Measurements from ENCODE around the gene TOLLIP. TPM values are rescaled to one million over a fixed set of nuclear protein-coding genes. Genes with fewer than 3 reads are reported as not detected.

The TOLLIP gene
- total RNA-seq, 1 donor from 2014 or later = 67.5 TPM

DNA sequence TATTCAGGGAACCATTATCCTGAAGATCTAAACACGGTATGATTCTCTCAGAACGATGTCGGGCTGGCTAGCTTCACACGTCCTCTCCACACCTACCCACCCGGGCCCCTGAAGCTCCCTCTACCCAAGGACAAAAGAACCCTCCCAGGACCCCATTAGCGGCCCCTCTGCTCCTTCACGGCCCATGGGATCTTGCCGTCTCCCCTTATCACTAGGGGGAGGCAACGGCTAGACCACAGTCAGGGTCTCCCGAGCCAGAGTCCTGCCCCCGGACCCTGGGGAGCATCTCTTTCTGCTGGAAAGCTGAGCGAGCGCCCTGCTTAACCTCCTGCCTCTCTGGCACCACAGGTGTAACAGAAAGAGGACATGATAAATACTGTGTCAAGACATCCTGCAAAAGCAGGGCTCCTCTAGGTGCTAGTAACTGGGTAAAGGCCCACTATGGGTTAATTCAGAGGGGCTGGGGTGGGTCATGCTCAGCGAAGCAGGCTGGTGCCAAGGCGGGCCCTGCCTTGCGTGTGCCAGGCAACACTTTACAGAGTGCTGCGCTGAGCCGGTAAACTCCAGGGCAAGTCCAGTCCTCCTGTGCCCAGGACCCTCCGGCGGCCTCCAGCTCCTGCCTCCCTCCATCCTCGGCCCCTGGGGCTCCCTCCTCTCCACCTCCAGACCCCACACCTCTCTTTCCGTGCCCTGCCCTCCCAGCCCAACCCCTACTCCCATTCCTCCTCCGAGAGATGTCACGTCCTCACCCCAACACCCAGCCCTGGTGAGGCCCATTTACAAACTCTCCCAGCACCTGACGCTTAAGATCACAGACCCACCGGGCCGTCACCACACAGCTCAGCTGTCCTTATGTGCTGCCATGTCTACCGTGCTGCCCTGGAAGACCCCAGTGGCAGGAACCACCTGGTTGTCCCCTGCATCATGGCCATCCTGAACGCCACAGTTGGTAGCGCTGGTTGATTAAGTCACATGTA is 3.0 kb downstream of the TOLLIP start:
- Mint-ChIP-seq H3K4me1 (ENCODE audit: low read depth, unreplicated experiment) (peaks cover 11% of the 10 kb centered on the region), H3K27me3 (ENCODE audit: unreplicated experiment) (peaks cover 3% of the 10 kb centered on the region)

DNA sequence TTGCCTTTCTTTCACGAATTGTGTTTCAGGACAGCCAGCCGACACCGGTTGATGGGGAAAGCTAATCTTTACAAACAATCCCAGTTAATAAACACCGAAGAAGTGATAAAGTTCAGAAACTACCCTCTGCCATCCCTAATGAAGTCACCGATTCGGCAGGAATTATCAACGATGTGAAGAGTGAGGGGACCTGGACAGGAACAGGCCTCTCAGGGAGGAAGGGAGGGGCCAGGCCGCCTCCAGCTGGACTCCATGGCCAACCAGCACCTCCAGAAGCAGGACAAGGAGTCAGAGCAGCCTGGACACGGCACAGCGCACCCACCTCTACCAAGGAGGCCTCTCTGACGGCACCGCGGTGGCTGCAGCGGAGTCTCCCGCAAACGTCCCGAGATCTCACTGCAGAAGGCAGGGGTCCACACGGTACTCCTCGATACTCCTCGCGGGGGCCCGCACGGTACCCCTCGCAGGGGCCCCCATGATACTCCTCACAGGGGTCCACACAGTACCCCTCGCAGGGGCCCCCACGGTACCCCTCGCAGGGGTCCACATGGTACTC is 3.9 kb downstream of the TOLLIP start:
- TF ChIP-seq, protein P1, sequence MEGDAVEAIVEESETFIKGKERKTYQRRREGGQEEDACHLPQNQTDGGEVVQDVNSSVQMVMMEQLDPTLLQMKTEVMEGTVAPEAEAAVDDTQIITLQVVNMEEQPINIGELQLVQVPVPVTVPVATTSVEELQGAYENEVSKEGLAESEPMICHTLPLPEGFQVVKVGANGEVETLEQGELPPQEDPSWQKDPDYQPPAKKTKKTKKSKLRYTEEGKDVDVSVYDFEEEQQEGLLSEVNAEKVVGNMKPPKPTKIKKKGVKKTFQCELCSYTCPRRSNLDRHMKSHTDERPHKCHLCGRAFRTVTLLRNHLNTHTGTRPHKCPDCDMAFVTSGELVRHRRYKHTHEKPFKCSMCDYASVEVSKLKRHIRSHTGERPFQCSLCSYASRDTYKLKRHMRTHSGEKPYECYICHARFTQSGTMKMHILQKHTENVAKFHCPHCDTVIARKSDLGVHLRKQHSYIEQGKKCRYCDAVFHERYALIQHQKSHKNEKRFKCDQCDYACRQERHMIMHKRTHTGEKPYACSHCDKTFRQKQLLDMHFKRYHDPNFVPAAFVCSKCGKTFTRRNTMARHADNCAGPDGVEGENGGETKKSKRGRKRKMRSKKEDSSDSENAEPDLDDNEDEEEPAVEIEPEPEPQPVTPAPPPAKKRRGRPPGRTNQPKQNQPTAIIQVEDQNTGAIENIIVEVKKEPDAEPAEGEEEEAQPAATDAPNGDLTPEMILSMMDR (IDR thresholded peaks at IDR 0.05; ENCODE audit: partially characterized antibody, unreplicated experiment) = no peak
- peaks cover 2% of the 10 kb centered on the region for H3K9me3 Mint-ChIP-seq (ENCODE audit: unreplicated experiment)
- no peak overlapping the region for H3K4me3 Mint-ChIP-seq (ENCODE audit: unreplicated experiment)
- no peak for DNase-seq
- no peak overlapping the region for H3K27ac Mint-ChIP-seq (ENCODE audit: unreplicated experiment)
- peaks cover 2% of the 10 kb centered on the region for H3K27me3 Mint-ChIP-seq (ENCODE audit: unreplicated experiment)
- peaks cover 10% of the 10 kb centered on the region for H3K4me1 Mint-ChIP-seq (ENCODE audit: low read depth, unreplicated experiment)
- peaks cover 3% of the 10 kb centered on the region for H3K36me3 Mint-ChIP-seq (ENCODE audit: unreplicated experiment)

More for the DNA sequence above, 3.0 kb downstream of the TOLLIP start:
- Mint-ChIP-seq H3K27ac (ENCODE audit: unreplicated experiment) (no peak overlapping the region), H3K9me3 (ENCODE audit: unreplicated experiment) (peaks cover 9% of the 10 kb centered on the region), H3K36me3 (ENCODE audit: unreplicated experiment) (peaks cover 10% of the 10 kb centered on the region), H3K4me3 (ENCODE audit: unreplicated experiment) (no peak overlapping the region)
- TF ChIP-seq, protein P1 (IDR thresholded peaks at IDR 0.05; ENCODE audit: partially characterized antibody, unreplicated experiment) = no peak
- DNase-seq = no peak

DNA sequence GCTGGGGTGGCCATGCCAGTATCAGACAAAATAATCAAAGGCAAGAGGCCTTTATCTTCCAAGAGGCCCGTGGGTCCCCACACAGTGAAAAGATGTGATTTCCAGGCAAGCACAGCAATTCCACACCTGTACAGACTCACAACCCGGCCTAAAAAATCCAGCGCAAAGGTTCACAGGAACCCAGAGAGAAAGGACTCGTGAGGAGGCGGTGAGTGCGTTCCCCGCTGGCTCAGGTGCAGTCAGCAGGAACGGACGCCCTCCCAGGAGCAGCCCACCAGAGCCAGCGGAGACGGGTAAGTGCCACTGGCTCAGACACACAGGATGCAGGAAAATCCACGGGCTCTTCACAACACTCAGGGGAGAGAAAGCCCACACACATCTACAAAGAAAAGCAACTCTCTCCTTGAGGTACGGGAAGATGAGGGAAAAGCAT is 4.4 kb downstream of the TOLLIP start:
- H3K27me3 Mint-ChIP-seq (ENCODE audit: unreplicated experiment) = no peaks in the 10 kb centered on the region
- H3K4me3 Mint-ChIP-seq (ENCODE audit: unreplicated experiment) = peak overlapping the region; percentile 3
- no peak for DNase-seq
- H3K9me3 Mint-ChIP-seq (ENCODE audit: unreplicated experiment) = no peaks in the 10 kb centered on the region
- H3K36me3 Mint-ChIP-seq (ENCODE audit: unreplicated experiment) = no peaks in the 10 kb centered on the region
- H3K27ac Mint-ChIP-seq (ENCODE audit: unreplicated experiment) = no peak overlapping the region
- peaks cover 8% of the 10 kb centered on the region for H3K4me1 Mint-ChIP-seq (ENCODE audit: low read depth, unreplicated experiment)
- TF ChIP-seq, protein P1 (IDR thresholded peaks at IDR 0.05; ENCODE audit: partially characterized antibody, unreplicated experiment) = no peak

DNA sequence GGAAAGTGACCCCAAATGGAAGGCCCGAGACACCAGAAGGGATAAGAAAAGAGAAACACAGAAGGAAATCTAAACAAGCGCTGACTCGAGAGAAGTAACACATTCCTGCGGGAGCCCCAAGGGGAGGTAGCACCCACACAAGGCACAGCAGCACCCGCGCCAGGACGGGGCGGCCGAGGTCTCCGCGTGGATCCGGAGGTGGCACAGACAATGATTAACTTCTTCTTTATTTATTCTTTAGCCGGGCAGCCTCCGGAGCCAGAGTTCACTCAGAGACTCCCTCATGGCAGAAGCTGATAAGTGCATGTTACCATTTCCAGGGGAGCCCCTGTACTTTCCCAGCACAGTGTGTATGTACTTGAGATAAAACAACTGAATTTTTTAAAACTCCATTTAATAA is 5.1 kb downstream of the TOLLIP start:
- no peak overlapping the region for H3K27ac Mint-ChIP-seq (ENCODE audit: unreplicated experiment)
- TF ChIP-seq, protein P1 (IDR thresholded peaks at IDR 0.05; ENCODE audit: partially characterized antibody, unreplicated experiment) = no peak
- H3K27me3 Mint-ChIP-seq (ENCODE audit: unreplicated experiment) = no peaks in the 10 kb centered on the region
- no peaks in the 10 kb centered on the region for H3K9me3 Mint-ChIP-seq (ENCODE audit: unreplicated experiment)
- H3K4me3 Mint-ChIP-seq (ENCODE audit: unreplicated experiment) = no peak overlapping the region
- no peak for DNase-seq
- peaks cover 12% of the 10 kb centered on the region for H3K4me1 Mint-ChIP-seq (ENCODE audit: low read depth, unreplicated experiment)
- H3K36me3 Mint-ChIP-seq (ENCODE audit: unreplicated experiment) = no peaks in the 10 kb centered on the region

DNA sequence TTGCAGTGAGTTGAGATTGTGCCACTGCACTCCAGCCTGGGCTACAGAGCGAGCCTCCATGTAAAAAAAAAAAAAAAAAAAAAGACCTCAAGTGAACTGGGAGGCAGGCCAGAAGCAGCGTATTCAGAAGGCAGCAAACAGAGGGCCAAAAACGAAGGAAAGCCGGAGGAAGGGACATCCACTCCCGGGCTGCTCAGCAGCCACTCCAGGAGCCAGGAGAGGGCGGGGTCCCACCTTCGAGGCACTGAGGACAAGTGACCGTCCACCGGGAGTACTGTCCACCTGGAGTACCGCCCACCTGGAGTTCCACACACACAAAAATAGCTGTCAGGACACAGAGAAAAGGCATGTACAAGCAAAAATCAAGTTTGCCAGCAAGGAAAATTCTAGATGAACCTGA is 5.5 kb downstream of the TOLLIP start:
- Mint-ChIP-seq H3K4me3 (ENCODE audit: unreplicated experiment) (no peak overlapping the region), H3K27me3 (ENCODE audit: unreplicated experiment) (no peaks in the 10 kb centered on the region), H3K27ac (ENCODE audit: unreplicated experiment) (no peak overlapping the region), H3K9me3 (ENCODE audit: unreplicated experiment) (no peaks in the 10 kb centered on the region), H3K36me3 (ENCODE audit: unreplicated experiment) (no peaks in the 10 kb centered on the region), H3K4me1 (ENCODE audit: low read depth, unreplicated experiment) (peaks cover 16% of the 10 kb centered on the region)
- TF ChIP-seq, protein P1 (IDR thresholded peaks at IDR 0.05; ENCODE audit: partially characterized antibody, unreplicated experiment) = no peak
- no peak for DNase-seq
